T-cell (primary cell): ENCODE measurements around the gene TEX44. TPM values are rescaled to one million over a fixed set of nuclear protein-coding genes. Genes with fewer than 3 reads are reported as not detected.

Experiments used
- ATAC-seq, 4 experiments: fragments of 200-7000 bp in 3 of 4; fragments of 150-1000 bp in 1 of 4; cut with Tn5 transposase; replicated peaks in 1 of 4; 1 replicate in 3 of 4; 2 replicates in 1 of 4; pipeline ENCODE4 v1.10.0; 2021; ENCODE audit warnings: moderate library complexity in 3 of 4, mild to moderate bottlenecking in 2 of 4, moderate number of reproducible peaks in 1 of 4
- CTCF ChIA-PET, 2 donors: fragments of 300-600 bp; sonication (Branson Sonifier 250); formaldehyde crosslinking; loops; one replicate each; lab custom pipeline; 2022; ENCODE audit warnings: antibody characterized with exemption in 2 of 2; lab: Charles Lee
- POLR2A ChIA-PET, 2 donors: fragments of 300-600 bp; sonication (Branson Sonifier 250); formaldehyde crosslinking; loops; one replicate each; lab custom pipeline; 2022; ENCODE audit warnings: antibody characterized with exemption in 2 of 2; lab: Charles Lee
- DNase-seq, 35 experiments: peaks; one replicate each; pipeline versions ENCODE4 v3.0.0 to v3.0.0-alpha.2; 2013 to 2023
- H3K27ac ChIP-seq: one replicate; pipeline ENCODE4 v1.5.1; 2013; ENCODE audit warnings: low read length
- H3K27me3 ChIP-seq, 2 experiments: replicated peaks in 1 of 2; 1 replicate in 1 of 2; 2 replicates in 1 of 2; pipeline versions ENCODE4 v1.6.1 to v1.7.0; 2013; ENCODE audit warnings: low read length in 1 of 2, mixed read lengths in 1 of 2; ENCODE audit not compliant: control insufficient read depth in 2 of 2, insufficient read depth in 2 of 2; ENCODE audit errors: extremely low read depth in 1 of 2
- H3K36me3 ChIP-seq, 2 donors: 1 replicate in 1 of 2; 2 replicates in 1 of 2; pipeline versions ENCODE4 v1.6.1 to v1.7.0; 2013; ENCODE audit warnings: low read length in 1 of 2; ENCODE audit not compliant: control insufficient read depth in 2 of 2, insufficient read depth in 1 of 2; ENCODE audit errors: extremely low read depth in 1 of 2
- H3K4me1 ChIP-seq, 2 experiments: 1 replicate in 1 of 2; 2 replicates in 1 of 2; pipeline versions ENCODE4 v1.6.1 to v1.7.0; 2013; ENCODE audit warnings: low read length in 2 of 2, mixed read lengths in 1 of 2; ENCODE audit not compliant: insufficient read depth in 2 of 2, control insufficient read depth in 1 of 2; ENCODE audit errors: extremely low read depth in 1 of 2
- H3K4me3 ChIP-seq, 2 donors: 1 replicate in 1 of 2; 2 replicates in 1 of 2; pipeline versions ENCODE4 v1.5.1 to v1.7.0; 2013; ENCODE audit warnings: mild to moderate bottlenecking in 2 of 2, low read length in 1 of 2, moderate library complexity in 1 of 2; ENCODE audit not compliant: control insufficient read depth in 1 of 2; ENCODE audit errors: extremely low read depth in 1 of 2
- H3K9me3 ChIP-seq: 2 replicates; pipeline ENCODE4 v1.7.0; 2013
- H3K27ac Mint-ChIP-seq, 2 donors: one replicate each; pipeline ENCODE4 v1.8.0; 2020 to 2021; ENCODE audit warnings: mild to moderate bottlenecking in 2 of 2, mixed read lengths in 2 of 2
- H3K27me3 Mint-ChIP-seq, 2 donors: one replicate each; pipeline ENCODE4 v1.8.0; 2021 to 2022; ENCODE audit warnings: mixed read lengths in 2 of 2
- H3K36me3 Mint-ChIP-seq: one replicate; pipeline ENCODE4 v1.8.0; 2021; ENCODE audit warnings: mixed read lengths
- H3K4me1 Mint-ChIP-seq, 3 donors: one replicate each; pipeline ENCODE4 v1.8.0; 2020 to 2022; ENCODE audit warnings: mixed read lengths in 3 of 3, mild to moderate bottlenecking in 1 of 3
- H3K4me3 Mint-ChIP-seq, 3 donors: one replicate each; pipeline ENCODE4 v1.8.0; 2020 to 2022; ENCODE audit warnings: mild to moderate bottlenecking in 3 of 3, mixed read lengths in 3 of 3, moderate library complexity in 3 of 3
- H3K9me3 Mint-ChIP-seq, 3 donors: one replicate each; pipeline ENCODE4 v1.8.0; 2020 to 2022; ENCODE audit warnings: mixed read lengths in 3 of 3
- WGBS: methylation state at CpG from one replicate; pipeline ENCODE4 v1.1.5; 2013; ENCODE audit warnings: missing lambda C conversion rate; ENCODE audit not compliant: insufficient coverage; 5-methylcytosine and 5-hydroxymethylcytosine counted together
- total RNA-seq, 35 experiments: library from RNA in 6 of 35; stranded (reverse) in 6 of 35; fragments of 120-200 nt in 1 of 35; gene quantifications; one replicate each; pipeline versions ENCODE4 v1.2.1 to v1.2.4 and lab custom pipeline; 2013 to 2026

Gene TEX44
- total RNA-seq, 5 donors from 2014 or later (not counting 1 experiment from before 2014, with no cell fraction given), result not detected

DNA sequence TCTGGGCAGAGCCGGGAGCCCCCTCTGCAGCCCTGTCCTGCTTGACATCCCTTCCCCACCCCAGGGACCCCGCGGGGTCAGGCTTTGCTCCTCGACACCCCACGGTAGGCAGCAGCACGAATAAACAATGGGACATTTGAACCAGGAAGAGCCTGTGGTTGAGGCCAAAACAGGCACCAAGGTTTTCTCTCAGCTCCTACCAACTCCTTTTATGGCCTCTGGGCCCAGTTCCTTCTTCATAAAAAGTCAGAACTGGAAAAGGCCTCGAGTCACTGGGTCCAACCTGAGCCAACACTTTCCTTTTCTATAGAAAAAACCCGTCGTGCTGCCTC, 20.6 kb downstream of the TEX44 start:
- Histone ChIP-seq H3K27ac (peak overlapping the region; percentile 61), H3K9me3 (no peaks in the 10 kb centered on the region), H3K27me3 (peaks cover 0 to 18% of the 10 kb centered on the region in 2 experiments), H3K36me3 (no peaks in the 10 kb centered on the region), H3K4me3 (peak overlapping the region; percentile 55 to 67), H3K4me1 (peaks cover 9 to 28% of the 10 kb centered on the region in 2 experiments)
- Mint-ChIP-seq H3K27me3 (no peaks in the 10 kb centered on the region), H3K4me1 (peaks cover 37 to 40% (median 39%) of the 10 kb centered on the region in 3 donors), H3K4me3 (peak overlapping the region; percentile 76 to 84 (median 79)), H3K36me3 (no peaks in the 10 kb centered on the region), H3K27ac (peak overlapping the region; percentile 74 to 81), H3K9me3 (no peaks in the 10 kb centered on the region)
- ChIA-PET CTCF (interaction anchor here (1.0 to 3.7 kb wide), 10 partner anchors 12 to 101 kb away, joined by 3 to 29 read pairs (median 8); no protein-coding TSS in a partner anchor), POLR2A (interaction anchor here in 1 of 2 donors (0.7 to 1.0 kb wide), 3 partner anchors 94 to 101 kb away, joined by 3 read pairs; partner anchors contain the start of gene PTMA)
- 17% methylated on average over 2 of the region's 9 CpGs for WGBS
- no peak for DNase-seq
- ATAC-seq, result peak in 1 of 4 experiments; percentile 1

DNA sequence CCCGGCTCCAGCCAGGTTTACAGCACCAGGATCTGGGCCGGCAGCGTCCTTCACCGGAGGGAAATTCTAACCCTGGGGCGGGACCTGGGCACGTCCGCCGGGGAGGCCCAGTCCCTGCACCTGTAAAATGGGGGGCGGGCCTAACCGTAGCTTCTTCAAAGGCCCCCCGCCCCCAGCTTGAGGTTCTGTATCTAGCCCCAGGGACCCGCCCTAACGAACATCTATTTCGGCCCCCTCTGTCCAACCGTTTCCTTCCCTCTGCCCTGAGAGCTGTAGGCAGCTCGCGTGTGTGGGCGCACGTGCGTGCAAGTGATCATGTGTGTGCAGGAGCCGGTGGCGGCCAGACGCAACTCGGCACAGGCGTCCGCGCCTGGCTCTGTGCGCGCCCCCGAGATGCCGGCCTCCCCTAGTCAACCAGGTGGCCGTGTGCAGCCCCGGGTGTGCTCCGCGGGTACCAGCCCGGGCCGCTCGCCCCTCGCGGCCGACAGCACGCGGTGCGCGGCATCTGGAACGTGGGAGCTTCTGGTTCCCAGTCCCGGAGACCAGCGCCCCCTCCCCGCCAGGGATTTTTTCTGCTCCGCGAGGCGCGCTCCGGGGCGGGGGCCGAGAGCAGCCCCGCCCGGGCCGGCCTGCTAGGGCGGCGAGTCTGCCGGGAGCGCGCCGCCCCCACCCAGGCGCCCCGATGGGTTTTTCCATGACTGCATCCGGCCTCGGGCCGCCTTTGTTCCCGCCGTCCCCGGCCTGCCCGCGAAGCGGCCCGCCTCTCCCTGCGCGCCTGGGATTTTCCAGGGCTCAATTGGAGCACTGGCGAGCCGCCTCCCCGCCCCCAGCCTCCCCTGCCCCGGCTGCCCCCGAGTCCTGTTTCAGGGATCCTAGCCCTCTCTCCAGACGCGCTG, 21.2 kb downstream of the TEX44 start:
- Mint-ChIP-seq H3K27ac (peak overlapping the region; percentile 74 to 81), H3K4me3 (peak overlapping the region; percentile 76 to 84 (median 79)), H3K4me1 (peaks cover 37 to 40% (median 39%) of the 10 kb centered on the region in 3 donors), H3K36me3 (no peaks in the 10 kb centered on the region), H3K27me3 (no peaks in the 10 kb centered on the region), H3K9me3 (no peaks in the 10 kb centered on the region)
- H3K9me3 ChIP-seq, result no peaks in the 10 kb centered on the region
- WGBS, result under 1% methylated on average over 71 of the region's 86 CpGs
- ATAC-seq (peak; percentile 53 to 59 (median 55)), DNase-seq (peak in 25 of 35 experiments; percentile 14 to 76 (median 34))
- H3K4me3 ChIP-seq, result peak overlapping the region; percentile 55 to 67
- POLR2A ChIA-PET, result interaction anchor here in 1 of 2 donors (0.7 to 1.0 kb wide), 3 partner anchors 93 to 101 kb away, joined by 3 read pairs; partner anchors contain the start of gene PTMA
- CTCF ChIA-PET, result interaction anchor here (0.6 to 3.7 kb wide), 9 partner anchors 12 to 138 kb away, joined by 3 to 29 read pairs (median 10); no protein-coding TSS in a partner anchor
- H3K27ac ChIP-seq, result peak overlapping the region; percentile 61
- peaks cover 9 to 28% of the 10 kb centered on the region in 2 experiments for H3K4me1 ChIP-seq
- H3K27me3 ChIP-seq, result peaks cover 0 to 18% of the 10 kb centered on the region in 2 experiments
- no peaks in the 10 kb centered on the region for H3K36me3 ChIP-seq

GRCh38 chr2:231614559-231615057, 21.9 kb downstream of the TEX44 start:
- peak in 7 of 35 experiments; percentile 12 to 40 (median 17) for DNase-seq
- peak in 2 of 4 experiments; percentile 5 to 7 for ATAC-seq

DNA sequence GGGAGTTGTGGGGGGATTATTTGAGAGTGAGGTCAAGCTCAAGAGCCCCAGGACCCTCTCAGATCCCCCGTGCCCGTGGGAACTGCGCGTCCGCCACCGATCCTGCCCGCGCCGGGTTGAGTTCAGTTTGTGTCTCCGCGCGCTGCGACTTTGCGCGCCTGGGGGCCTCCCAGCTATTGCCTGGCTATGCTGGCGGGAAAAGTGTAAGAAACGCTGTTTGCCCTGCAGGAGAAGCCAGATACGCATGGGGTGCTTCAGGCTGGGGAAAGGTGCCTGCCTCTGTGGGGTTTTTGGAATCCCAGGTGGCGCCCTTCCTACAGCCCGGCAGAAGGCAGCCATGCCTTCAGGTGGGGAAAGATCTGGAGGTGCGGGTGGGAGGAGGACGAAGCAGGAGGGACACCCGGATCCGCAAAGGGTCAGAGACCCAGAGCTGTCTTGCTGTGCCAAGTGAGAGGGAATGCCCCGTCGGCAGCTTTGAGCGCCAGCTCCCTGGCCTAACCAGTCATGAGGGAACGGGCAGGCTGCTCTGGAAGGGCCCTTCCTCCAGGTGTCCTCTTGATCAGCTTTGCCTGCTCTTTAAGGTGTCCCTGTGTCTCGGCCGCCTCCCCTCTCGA, 22.5 kb downstream of the TEX44 start:
- H3K4me1 ChIP-seq, result peaks cover 9 to 28% of the 10 kb centered on the region in 2 experiments
- Mint-ChIP-seq H3K36me3 (no peaks in the 10 kb centered on the region), H3K27me3 (no peaks in the 10 kb centered on the region), H3K4me3 (peak overlapping the region; percentile 76 to 82 (median 79)), H3K9me3 (no peaks in the 10 kb centered on the region), H3K4me1 (peaks cover 37 to 40% (median 39%) of the 10 kb centered on the region in 3 donors), H3K27ac (no peak overlapping the region)
- H3K27ac ChIP-seq, result no peak overlapping the region
- H3K4me3 ChIP-seq, result no peak overlapping the region
- CTCF ChIA-PET, result interaction anchor here (0.7 to 3.7 kb wide), 3 partner anchors 62 to 92 kb away, joined by 3 to 28 read pairs (median 10); no protein-coding TSS in a partner anchor
- DNase-seq (peak in 1 of 35 experiments; percentile 18), ATAC-seq (no peak)
- no peaks in the 10 kb centered on the region for H3K36me3 ChIP-seq
- H3K27me3 ChIP-seq, result peaks cover 0 to 18% of the 10 kb centered on the region in 2 experiments
- 79% methylated on average over 31 of the region's 31 CpGs for WGBS
- POLR2A ChIA-PET, result interaction anchor here in 1 of 2 donors (0.7 kb wide), 1 partner anchor 92 kb away, joined by 3 read pairs; no protein-coding TSS in a partner anchor
- no peaks in the 10 kb centered on the region for H3K9me3 ChIP-seq

More at GRCh38 chr2:231614559-231615057, 21.9 kb downstream of the TEX44 start:
- WGBS, result 3% methylated on average over 26 of the region's 46 CpGs
- Mint-ChIP-seq H3K9me3 (no peaks in the 10 kb centered on the region), H3K27me3 (no peaks in the 10 kb centered on the region), H3K27ac (peak overlapping the region; percentile 61 to 79), H3K36me3 (no peaks in the 10 kb centered on the region), H3K4me3 (peak overlapping the region; percentile 76 to 82 (median 79)), H3K4me1 (peaks cover 37 to 40% (median 39%) of the 10 kb centered on the region in 3 donors)
- H3K4me1 ChIP-seq, result peaks cover 9 to 28% of the 10 kb centered on the region in 2 experiments
- H3K27me3 ChIP-seq, result peaks cover 0 to 18% of the 10 kb centered on the region in 2 experiments
- H3K27ac ChIP-seq, result peak overlapping the region; percentile 18
- no peaks in the 10 kb centered on the region for H3K36me3 ChIP-seq
- CTCF ChIA-PET, result interaction anchor here (0.7 to 3.7 kb wide), 4 partner anchors 62 to 92 kb away, joined by 3 to 29 read pairs (median 19); no protein-coding TSS in a partner anchor
- no peaks in the 10 kb centered on the region for H3K9me3 ChIP-seq
- POLR2A ChIA-PET, result no interaction called here
- peak overlapping the region; percentile 55 to 67 for H3K4me3 ChIP-seq

DNA sequence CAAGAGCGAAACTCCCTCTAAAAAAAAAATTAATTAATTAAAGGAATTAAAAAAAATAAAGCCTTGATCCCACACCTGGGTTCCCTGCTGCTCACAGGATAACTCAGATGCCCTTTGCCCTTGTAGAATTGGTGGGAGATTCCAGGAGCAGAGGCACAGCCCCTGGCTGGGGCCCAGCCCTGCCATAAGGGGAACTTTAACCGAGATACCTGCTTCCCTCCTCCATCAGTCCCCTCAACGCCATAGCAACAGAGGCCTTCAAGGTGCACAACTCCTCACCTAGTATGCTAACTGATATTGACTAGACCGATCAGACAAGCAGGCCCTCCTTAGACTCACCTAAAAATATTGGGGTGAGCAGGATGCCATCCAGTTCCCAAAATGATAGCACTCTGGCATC, 23.6 kb downstream of the TEX44 start:
- H3K4me1 Mint-ChIP-seq, result peaks cover 33 to 38% (median 34%) of the 10 kb centered on the region in 3 donors
- Histone ChIP-seq H3K27ac (no peak overlapping the region), H3K4me1 (peaks cover 9 to 28% of the 10 kb centered on the region in 2 experiments), H3K4me3 (no peak overlapping the region), H3K36me3 (no peaks in the 10 kb centered on the region), H3K27me3 (peaks cover 0 to 17% of the 10 kb centered on the region in 2 experiments), H3K9me3 (no peaks in the 10 kb centered on the region)
- DNase-seq (no peak), ATAC-seq (no peak)
- no CpG with 5 or more reads among the region's 4 CpGs for WGBS
- ChIA-PET POLR2A (no interaction called here), CTCF (no interaction called here)
- H3K4me3 Mint-ChIP-seq, result peak overlapping the region; percentile 3 to 49 (median 40)
- H3K36me3 Mint-ChIP-seq, result no peaks in the 10 kb centered on the region
- H3K27ac Mint-ChIP-seq, result no peak overlapping the region
- no peaks in the 10 kb centered on the region for H3K9me3 Mint-ChIP-seq
- H3K27me3 Mint-ChIP-seq, result no peaks in the 10 kb centered on the region
